A673 (cell line): ENCODE results near the gene ADPRH. TPM values are rescaled to one million over a fixed set of nuclear protein-coding genes. Genes with fewer than 3 reads are reported as not detected.
"Not testable (repeated sequence)": the region's sequence is repeated elsewhere in the genome, so short reads cannot be mapped to it uniquely, and the experiment has no call there.

Experiments used
- BruUV-seq: library from RNA; stranded (reverse); fragments of 400-500 nt; replicated peaks from 2 replicates; lab custom pipeline; 2021; lab: Mats Ljungman, UMichigan
- CTCF ChIA-PET: fragments of 300-600 bp; sonication (Branson Sonifier 250); formaldehyde crosslinking; loops from one replicate; lab custom pipeline; 2022; ENCODE audit warnings: antibody characterized with exemption; lab: Charles Lee
- POLR2A ChIA-PET: fragments of 300-600 bp; sonication (Branson Sonifier 250); formaldehyde crosslinking; loops from one replicate; lab custom pipeline; 2022; ENCODE audit warnings: antibody characterized with exemption; ENCODE audit not compliant: low non-redundant PET; lab: Charles Lee
- DNase-seq: peaks from one replicate; pipeline ENCODE4 v3.0.0-alpha.2; 2015; ENCODE audit warnings: low spot score
- H3K27ac ChIP-seq: fragments of 200-600 bp; sonication (generic); 2 replicates; pipeline ENCODE4 v1.5.1; 2016; ENCODE audit warnings: mixed run types, low read depth, mild to moderate bottlenecking, mixed read lengths, antibody characterized with exemption, low read length; ENCODE audit not compliant: poor library complexity, severe bottlenecking
- H3K27me3 ChIP-seq: fragments of 200-600 bp; sonication (generic); replicated peaks from 2 replicates; pipeline ENCODE4 v1.6.1; 2017; ENCODE audit warnings: mixed run types, low read depth, mild to moderate bottlenecking, mixed read lengths, antibody characterized with exemption, low read length; ENCODE audit not compliant: insufficient read depth, poor library complexity
- H3K36me3 ChIP-seq: fragments of 200-600 bp; sonication (generic); 2 replicates; pipeline ENCODE4 v1.6.1; 2016; ENCODE audit warnings: mixed run types, mild to moderate bottlenecking, mixed read lengths, antibody characterized with exemption, low read length; ENCODE audit not compliant: insufficient read depth, poor library complexity, severe bottlenecking
- H3K4me1 ChIP-seq: fragments of 200-600 bp; sonication (generic); 2 replicates; pipeline ENCODE4 v1.6.1; 2017; ENCODE audit warnings: mixed run types, mild to moderate bottlenecking, mixed read lengths, antibody characterized with exemption, low read length; ENCODE audit not compliant: insufficient read depth, poor library complexity, severe bottlenecking
- H3K4me3 ChIP-seq: fragments of 200-600 bp; sonication (generic); 2 replicates; pipeline ENCODE4 v1.5.1; 2016; ENCODE audit warnings: low read depth, mixed run types, mild to moderate bottlenecking, mixed read lengths, low read length; ENCODE audit not compliant: poor library complexity, severe bottlenecking
- H3K9me3 ChIP-seq: fragments of 200-600 bp; sonication (generic); 2 replicates; pipeline ENCODE4 v1.6.1; 2016; ENCODE audit warnings: mixed run types, low read depth, mild to moderate bottlenecking, mixed read lengths, antibody characterized with exemption, low read length; ENCODE audit not compliant: poor library complexity, severe bottlenecking
- CTCF ChIP-seq: fragments of 300-800, 200-600 bp; sonication (generic); conservative IDR thresholded peaks from 2 replicates; pipeline ENCODE4 v1.5.1; 2017; ENCODE audit warnings: low read depth, mild to moderate bottlenecking, antibody characterized with exemption, low read length, moderate library complexity, mixed read lengths
- EZH2 ChIP-seq: fragments of 200-600 bp; sonication (generic); IDR thresholded peaks from 2 replicates; pipeline ENCODE4 v1.6.1; 2017; ENCODE audit warnings: borderline replicate concordance, low read depth, mild to moderate bottlenecking, mixed read lengths, antibody characterized with exemption, low read length; ENCODE audit not compliant: poor library complexity, severe bottlenecking
- intact Hi-C: fragments of 100-400 bp; cut with micrococcal nuclease; formaldehyde crosslinking; loops from one replicate; pipeline ENCODE4 v1.10.0; 2022; ENCODE audit not compliant: unreplicated experiment
- total RNA-seq: library from RNA; stranded (reverse); gene quantifications from 2 replicates; pipeline ENCODE4 v1.2.3, GENCODE V29; 2021

Gene ADPRH
- total RNA-seq, 1 experiment from 2014 or later, result 0.37 TPM

- H3K27ac ChIP-seq, result no peak within 1 kb of the TSS
- no TSS peak for BruUV-seq
- ChIA-PET CTCF (no interaction called here), POLR2A (no interaction called here)
- no peaks in the 10 kb centered on the region for H3K4me1 ChIP-seq
- no peaks in the 10 kb centered on the region for H3K9me3 ChIP-seq
- no peak within 1 kb of the TSS for H3K4me3 ChIP-seq
- H3K27me3 ChIP-seq, result no peaks in the 10 kb centered on the region
- intact Hi-C loops, result loop anchor here (2.0 kb wide), 1 partner anchor 285 kb away; no protein-coding TSS in a partner anchor
- DNase-seq, result peak; percentile 63
- TF ChIP-seq CTCF (peak; percentile 62), EZH2 (no peak)
- no peaks in the 10 kb centered on the region for H3K36me3 ChIP-seq
Observed at GRCh38 chr3:119559441-119559963, 19.8 kb upstream of the ADPRH start, which contains the start of gene CD80. CD80 (minus strand) TSS chr3:119559614; CDS start chr3:119557728, 1,886 bp downstream.

GRCh38 chr3:119560160-119560559 lies 19.1 kb upstream of the ADPRH start:
- TF ChIP-seq EZH2, result no peak
- TF ChIP-seq CTCF, result no peak
- no TSS peak for BruUV-seq
- ChIA-PET POLR2A (no interaction called here), CTCF (no interaction called here)
- DNase-seq, result no peak
- no peaks in the 10 kb centered on the region for H3K9me3 ChIP-seq
- H3K27ac ChIP-seq, result no peak overlapping the region
- H3K4me3 ChIP-seq, result no peak overlapping the region
- no peaks in the 10 kb centered on the region for H3K4me1 ChIP-seq
- no peaks in the 10 kb centered on the region for H3K36me3 ChIP-seq
- intact Hi-C loops, result no loop called here
- no peaks in the 10 kb centered on the region for H3K27me3 ChIP-seq

GRCh38 chr3:119562307-119562961 lies 16.9 kb upstream of the ADPRH start:
- Histone ChIP-seq H3K4me3 (no peak overlapping the region), H3K4me1 (no peaks in the 10 kb centered on the region), H3K9me3 (no peaks in the 10 kb centered on the region), H3K36me3 (no peaks in the 10 kb centered on the region), H3K27ac (no peak overlapping the region), H3K27me3 (no peaks in the 10 kb centered on the region)
- DNase-seq, result no peak
- POLR2A ChIA-PET, result no interaction called here
- BruUV-seq, result no TSS peak
- no peak for TF ChIP-seq EZH2
- intact Hi-C loops, result no loop called here
- CTCF ChIA-PET, result no interaction called here

- H3K4me3 ChIP-seq, BruUV-seq, H3K4me1 ChIP-seq, POLR2A ChIA-PET, H3K9me3 ChIP-seq, H3K36me3 ChIP-seq, intact Hi-C loops, H3K27me3 ChIP-seq, CTCF ChIA-PET, DNase-seq, H3K27ac ChIP-seq: not testable (repeated sequence)
Observed at GRCh38 chr3:119563334-119563733, 16.0 kb upstream of the ADPRH start.
